ENCODE results near the gene LMX1A.

DNA sequence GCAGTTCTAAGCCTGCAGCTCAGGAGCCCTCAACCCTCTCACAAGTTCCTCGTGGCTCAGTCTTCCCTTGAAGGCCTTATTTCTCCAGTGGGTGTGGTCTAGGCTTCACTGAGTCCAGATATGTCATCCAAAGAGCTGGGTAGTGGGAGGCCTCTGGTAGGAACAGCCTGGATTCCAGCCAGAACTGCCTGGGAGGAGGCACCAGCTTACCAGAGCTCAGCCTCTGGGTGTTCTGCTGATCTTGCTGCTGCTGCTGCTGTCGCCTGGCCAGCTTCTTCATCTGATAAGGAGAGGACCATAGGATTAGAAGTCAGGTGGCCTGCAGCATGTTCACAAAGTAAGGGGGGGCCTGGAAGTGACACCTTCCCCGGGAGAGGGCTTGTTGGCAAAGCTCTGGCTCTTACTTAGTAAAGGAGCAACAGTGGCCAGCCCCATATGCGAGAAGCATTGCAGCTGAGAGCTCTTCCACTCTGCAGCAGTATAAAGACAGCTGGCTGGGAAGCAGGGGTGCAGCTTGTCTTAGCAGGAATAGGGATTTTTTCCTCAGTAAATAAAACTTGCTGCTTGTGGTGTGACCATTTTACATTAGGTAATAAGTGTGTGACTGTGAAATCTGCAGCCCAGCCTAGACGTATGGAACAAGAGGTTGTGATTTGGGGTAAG, 148.5 kb downstream of the LMX1A start:
- TF ChIP-seq, protein P1, sequence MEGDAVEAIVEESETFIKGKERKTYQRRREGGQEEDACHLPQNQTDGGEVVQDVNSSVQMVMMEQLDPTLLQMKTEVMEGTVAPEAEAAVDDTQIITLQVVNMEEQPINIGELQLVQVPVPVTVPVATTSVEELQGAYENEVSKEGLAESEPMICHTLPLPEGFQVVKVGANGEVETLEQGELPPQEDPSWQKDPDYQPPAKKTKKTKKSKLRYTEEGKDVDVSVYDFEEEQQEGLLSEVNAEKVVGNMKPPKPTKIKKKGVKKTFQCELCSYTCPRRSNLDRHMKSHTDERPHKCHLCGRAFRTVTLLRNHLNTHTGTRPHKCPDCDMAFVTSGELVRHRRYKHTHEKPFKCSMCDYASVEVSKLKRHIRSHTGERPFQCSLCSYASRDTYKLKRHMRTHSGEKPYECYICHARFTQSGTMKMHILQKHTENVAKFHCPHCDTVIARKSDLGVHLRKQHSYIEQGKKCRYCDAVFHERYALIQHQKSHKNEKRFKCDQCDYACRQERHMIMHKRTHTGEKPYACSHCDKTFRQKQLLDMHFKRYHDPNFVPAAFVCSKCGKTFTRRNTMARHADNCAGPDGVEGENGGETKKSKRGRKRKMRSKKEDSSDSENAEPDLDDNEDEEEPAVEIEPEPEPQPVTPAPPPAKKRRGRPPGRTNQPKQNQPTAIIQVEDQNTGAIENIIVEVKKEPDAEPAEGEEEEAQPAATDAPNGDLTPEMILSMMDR (IDR thresholded peaks at IDR 0.05) = no peak
- no peak for TF ChIP-seq EZH2 (IDR thresholded peaks at IDR 0.05; ENCODE audit: borderline replicate concordance, insufficient read depth, low read depth, low read length, poor library complexity, severe bottlenecking)

Measured in B cell (primary cell).